NOMO-1 (cell line): ENCODE results near the gene NXPH2.
A peak's percentile ranks its signal among the peaks of the same experiment; 100 is the strongest.

Experiments used
- DNase-seq, 2 experiments: peaks; one replicate each; lab custom pipeline; 2025; ENCODE audit not compliant: unreplicated experiment in 2 of 2; lab: John Stamatoyannopoulos, UW

Gene NXPH2

GRCh38 chr2:138712212-138712979 is 67.8 kb downstream of the NXPH2 start:
- DNase-seq: no peak

GRCh38 chr2:138711812-138712211 is 68.4 kb downstream of the NXPH2 start:
- no peak for DNase-seq

- no peak for DNase-seq
Measured at GRCh38 chr2:138708682-138709241, 71.4 kb downstream of the NXPH2 start.

DNA sequence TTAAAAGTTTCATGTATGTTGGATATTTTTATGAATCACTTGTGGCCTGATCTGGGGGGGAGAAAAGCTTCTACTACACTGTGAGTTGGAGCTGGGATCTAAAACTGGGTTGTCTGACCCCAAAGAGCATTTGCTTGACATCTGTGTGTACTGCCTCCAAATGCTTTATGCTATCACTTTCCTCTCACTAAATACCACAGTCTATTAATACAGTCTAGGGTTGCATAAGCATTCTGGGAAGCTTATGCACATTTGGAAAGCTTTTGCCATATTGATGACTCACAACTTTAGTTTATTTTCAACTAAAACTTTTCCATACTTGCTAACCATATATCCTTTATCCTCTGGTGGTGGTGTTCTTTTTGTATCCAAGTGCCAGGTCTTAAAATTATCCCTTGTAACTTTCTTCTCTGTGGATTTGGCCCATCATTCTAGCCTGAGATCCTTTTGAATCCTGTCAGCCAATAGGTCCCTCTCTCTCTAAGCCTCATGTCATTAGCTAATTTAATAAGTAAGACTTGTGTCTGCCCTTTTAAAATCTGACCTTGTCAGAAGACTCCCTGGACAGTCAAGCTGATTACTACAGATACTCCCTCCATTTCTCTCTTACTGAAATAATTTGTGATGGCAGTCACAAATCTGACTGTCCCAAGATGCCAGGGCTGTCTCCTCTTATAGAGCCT is 72.7 kb downstream of the NXPH2 start:
- no peak for DNase-seq

GRCh38 chr2:138703242-138703641 is 76.9 kb downstream of the NXPH2 start:
- DNase-seq: no peak

DNA sequence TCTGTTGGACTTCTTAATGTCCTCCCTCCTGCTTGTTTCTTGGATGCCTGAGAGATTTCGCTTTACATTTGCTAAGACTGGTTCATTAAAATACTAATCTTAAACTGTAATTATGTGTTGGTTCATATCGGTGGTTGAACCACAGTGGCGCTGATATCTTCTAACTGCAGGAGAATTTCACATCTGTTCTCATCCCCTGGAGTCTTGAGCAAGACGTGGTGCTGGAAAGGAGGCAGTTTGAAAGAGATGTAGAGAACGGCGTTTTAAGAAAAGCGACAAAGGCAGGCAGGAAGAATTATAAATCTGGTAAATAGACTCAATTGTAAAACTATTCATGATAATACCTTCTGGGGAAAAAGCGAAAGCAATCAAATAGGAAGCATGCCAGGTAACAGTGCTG is 79.5 kb downstream of the NXPH2 start:
- DNase-seq: no peak

GRCh38 chr2:138699421-138699820 is 80.8 kb downstream of the NXPH2 start:
- no peak for DNase-seq

- DNase-seq: no peak
Measured at GRCh38 chr2:138698428-138698827, 81.8 kb downstream of the NXPH2 start.

- no peak for DNase-seq
Measured at GRCh38 chr2:138691667-138692066, 88.5 kb downstream of the NXPH2 start.

DNA sequence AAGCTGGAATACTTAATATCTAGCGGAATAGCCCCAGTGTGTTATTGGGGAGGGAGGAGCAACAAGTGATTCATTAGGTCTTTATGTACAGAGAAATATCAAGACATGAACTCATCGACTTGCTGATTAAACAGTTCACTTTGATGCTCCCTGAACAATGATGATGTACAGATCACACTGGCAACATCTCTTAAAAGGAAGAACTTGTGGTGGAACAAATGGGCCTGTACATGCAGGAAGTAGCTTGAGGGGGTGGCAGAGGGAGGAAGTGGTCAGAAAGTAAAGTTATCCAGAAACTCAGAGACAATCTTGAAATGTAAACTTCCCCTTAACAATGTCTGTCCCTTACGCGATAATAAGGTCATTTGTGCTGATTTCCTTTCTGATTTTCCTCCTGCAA is 90.5 kb downstream of the NXPH2 start:
- peak; percentile 6 to 22 for DNase-seq

- DNase-seq: no peak
Measured at GRCh38 chr2:138682163-138682562, 98.0 kb downstream of the NXPH2 start.

DNA sequence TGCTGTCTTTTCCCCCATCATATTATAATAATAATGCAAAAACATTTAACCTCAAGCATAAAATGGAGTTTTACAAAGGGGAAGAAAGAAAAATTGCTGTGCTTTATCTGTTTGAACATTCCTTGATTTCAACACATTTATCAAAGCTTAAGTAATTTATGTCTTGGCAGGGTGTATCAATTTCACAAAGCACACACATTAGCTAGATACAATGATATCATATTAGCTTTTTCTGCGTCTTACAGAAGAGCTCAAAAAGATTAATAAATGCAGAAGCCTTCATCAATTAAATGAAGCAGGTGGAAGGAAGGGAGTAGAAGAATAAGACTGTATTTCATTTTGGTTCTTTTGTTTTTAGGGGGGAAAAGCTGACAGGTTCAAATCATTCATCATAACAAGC is 103.0 kb downstream of the NXPH2 start:
- DNase-seq: no peak

DNA sequence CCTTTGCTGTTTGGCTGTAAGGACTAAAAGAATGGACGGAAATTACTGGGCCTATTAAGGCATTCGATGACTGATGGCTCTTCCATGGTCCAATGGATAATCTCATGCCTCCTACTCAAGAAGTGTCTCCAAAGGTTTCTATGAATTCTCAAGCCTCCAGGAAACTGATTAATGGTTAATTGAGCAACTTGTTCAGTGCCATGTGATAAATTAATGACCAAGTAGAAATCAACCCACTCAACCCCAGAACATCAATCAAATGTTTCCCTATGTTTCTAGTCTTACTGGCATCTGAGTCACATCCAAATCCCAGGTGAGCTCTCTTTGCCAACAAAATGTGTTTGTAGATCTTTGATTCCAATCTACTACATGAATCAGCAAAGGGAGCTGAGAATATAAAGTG is 103.6 kb downstream of the NXPH2 start:
- no peak for DNase-seq

- no peak for DNase-seq
Measured at GRCh38 chr2:138671566-138671965, 108.6 kb downstream of the NXPH2 start.

GRCh38 chr2:138670734-138671133 is 109.5 kb downstream of the NXPH2 start:
- no peak for DNase-seq

DNA sequence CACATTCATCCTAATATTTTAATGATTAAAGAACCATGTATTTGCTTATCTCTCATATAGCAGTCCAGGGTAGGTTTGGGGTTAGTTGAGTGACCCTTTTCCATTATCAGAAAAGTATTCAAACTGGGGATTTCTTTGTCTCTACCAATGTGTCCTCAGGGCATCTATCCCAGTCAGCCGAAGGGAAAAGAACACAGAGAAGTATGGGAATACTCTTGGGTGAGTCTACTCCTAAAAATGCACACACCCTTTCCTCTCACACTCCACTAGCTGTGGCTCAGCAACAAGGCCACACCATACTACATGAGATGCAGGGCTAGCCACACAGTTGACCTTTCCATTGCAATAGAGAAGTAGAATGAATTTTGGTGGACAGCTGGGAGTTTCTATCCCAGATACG is 114.3 kb downstream of the NXPH2 start:
- no peak for DNase-seq

DNA sequence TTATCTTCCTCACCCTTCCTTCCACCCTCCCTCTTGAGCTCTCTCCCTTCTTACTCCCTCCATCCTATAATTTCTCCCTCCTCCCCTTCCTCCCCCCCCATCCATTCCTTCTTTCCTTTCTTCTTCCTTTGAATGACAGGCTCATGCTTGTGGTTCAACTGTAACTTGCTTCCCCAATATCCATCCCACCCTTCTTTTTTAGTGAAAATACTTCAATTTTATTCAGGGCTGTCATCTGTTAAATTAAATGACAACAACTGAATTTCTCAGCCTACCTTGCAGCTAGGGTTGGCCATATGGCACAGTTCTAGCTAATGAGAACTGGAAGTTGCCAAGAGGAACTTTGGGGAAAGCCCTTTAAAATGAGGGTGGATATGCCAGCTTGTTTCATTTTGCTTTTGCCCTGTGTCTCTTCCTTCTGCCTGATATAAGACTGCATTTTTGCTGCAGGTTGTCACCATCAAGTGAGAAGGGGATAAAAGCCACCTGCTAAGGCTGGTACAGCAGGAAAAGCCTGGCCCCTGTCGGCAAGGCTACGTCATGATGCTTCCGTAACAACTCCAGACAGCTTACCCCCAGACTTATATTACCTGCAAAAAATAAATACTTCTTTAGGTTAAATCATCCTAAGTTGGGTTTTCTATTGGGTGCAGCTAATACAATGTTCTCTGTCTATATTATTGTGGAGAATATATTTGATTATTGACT is 121.8 kb downstream of the NXPH2 start:
- no peak for DNase-seq

GRCh38 chr2:138654146-138654545 is 126.0 kb downstream of the NXPH2 start:
- no peak for DNase-seq

DNA sequence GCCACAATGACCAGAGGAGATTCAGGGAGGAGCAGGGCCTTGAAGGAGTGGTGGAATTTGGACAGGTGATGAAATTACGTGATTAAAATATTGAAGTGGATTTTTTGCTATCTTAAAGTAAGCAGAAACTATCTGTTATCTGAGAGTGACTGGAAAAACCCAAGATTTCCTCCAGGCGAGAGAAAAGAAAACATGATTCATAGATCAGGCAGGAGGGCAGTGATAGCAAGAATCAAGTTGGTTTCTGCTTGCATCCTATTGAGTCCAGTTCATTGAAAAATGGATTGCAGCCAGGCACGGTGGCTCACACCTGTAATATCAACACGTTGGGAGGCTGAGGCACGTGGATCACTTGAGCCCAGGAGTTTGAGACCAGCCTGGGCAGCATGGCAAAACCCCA is 127.8 kb downstream of the NXPH2 start:
- DNase-seq: no peak

DNA sequence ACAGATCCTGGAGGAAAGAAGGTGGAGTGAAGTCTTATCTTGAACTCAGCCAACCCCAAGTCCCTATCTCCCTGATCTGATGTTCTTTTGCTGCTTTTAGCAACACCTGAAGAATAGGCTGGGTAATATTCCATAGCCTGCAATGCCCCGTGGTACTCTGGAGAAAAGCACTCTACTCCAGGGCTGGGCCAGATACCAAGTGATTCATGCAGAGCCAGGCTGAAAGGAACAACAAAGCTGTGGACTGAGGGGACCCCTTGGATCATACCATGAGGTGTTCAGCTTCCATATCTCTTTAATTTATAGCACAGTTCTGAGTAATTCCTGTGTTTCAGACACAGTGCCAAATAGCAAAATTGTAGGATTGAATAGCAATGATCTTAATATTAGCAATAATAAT is 130.6 kb downstream of the NXPH2 start:
- no peak for DNase-seq

DNA sequence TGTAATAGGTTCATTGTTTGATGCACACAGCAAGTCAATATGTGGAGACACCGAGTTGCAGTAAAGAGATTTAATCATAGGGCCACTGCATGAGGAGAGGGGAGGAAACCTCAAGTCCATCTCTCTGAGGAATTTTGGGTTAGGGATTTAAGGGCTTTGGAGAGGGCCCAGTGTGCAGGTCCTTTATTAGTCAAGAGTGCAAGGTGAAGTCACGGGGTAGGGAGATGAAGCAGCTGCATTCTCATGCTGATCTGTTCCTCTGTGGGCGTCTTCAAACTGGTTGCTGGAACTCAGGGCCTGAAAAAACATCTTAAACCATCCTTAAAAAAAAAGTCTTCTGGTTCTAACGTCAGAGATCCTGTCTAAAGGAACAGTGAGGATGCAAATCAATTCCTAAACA is 131.6 kb downstream of the NXPH2 start:
- no peak for DNase-seq
